CD4-positive, alpha-beta T cell treated with Interleukin-21 for 1 hour (primary cell): ENCODE data around the gene NNAT.

Experiments used
- DNase-seq: peaks from one replicate; pipeline ENCODE4 v3.0.0-alpha.2; 2020

Gene NNAT

GRCh38 chr20:37567671-37568588, 46.9 kb downstream of the NNAT start:
- DNase-seq: no peak

GRCh38 chr20:37570419-37570818, 49.4 kb downstream of the NNAT start:
- DNase-seq: no peak

DNA sequence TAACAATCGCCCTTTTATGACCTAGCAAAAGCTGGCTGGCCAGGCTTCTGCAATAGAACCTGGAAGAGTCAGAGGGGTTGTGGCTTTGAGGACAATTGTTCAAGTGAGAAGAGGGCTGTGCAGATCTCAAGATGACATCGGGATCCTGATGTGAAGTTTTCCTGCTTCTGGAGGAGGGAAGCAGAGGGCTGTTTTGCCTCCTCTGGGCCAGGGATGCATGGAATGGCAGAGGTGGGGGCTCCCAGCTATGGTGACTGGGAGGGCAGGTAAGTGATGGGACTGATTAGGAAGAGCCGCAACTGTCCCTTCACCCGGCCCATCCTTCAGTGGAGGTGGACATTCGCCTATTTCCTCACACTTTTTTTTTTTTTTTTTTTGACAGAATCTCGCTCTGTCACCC, 50.0 kb downstream of the NNAT start:
- DNase-seq: no peak
